ENCODE measurements around the gene DNAJB11. TPM values are rescaled to one million over a fixed set of nuclear protein-coding genes. Genes with fewer than 3 reads are reported as not detected.
A peak's percentile ranks its signal among the peaks of the same experiment; 100 is the strongest.

DNAJB11 gene
- total RNA-seq, 1 donor from 2014 or later, result 71.2 TPM

GRCh38 chr3:186538779-186539178, 31.7 kb upstream of the DNAJB11 start:
- Mint-ChIP-seq H3K4me3 (ENCODE audit: unreplicated experiment) (no peak overlapping the region), H3K9me3 (ENCODE audit: unreplicated experiment) (no peaks in the 10 kb centered on the region), H3K27me3 (ENCODE audit: unreplicated experiment) (no peaks in the 10 kb centered on the region), H3K27ac (ENCODE audit: unreplicated experiment) (no peak overlapping the region), H3K36me3 (ENCODE audit: low read depth, unreplicated experiment) (no peaks in the 10 kb centered on the region), H3K4me1 (ENCODE audit: unreplicated experiment) (peaks cover 9% of the 10 kb centered on the region)
- DNase-seq (ENCODE audit: low spot score), result no peak
- TF ChIP-seq CTCF (IDR thresholded peaks at IDR 0.05; ENCODE audit: unreplicated experiment), result no peak

GRCh38 chr3:186540221-186540834, 30.2 kb upstream of the DNAJB11 start:
- no peaks in the 10 kb centered on the region for H3K9me3 Mint-ChIP-seq (ENCODE audit: unreplicated experiment)
- no peaks in the 10 kb centered on the region for H3K27me3 Mint-ChIP-seq (ENCODE audit: unreplicated experiment)
- peaks cover 9% of the 10 kb centered on the region for H3K4me1 Mint-ChIP-seq (ENCODE audit: unreplicated experiment)
- DNase-seq (ENCODE audit: low spot score), result peak; percentile 75
- H3K4me3 Mint-ChIP-seq (ENCODE audit: unreplicated experiment), result no peak overlapping the region
- no peak overlapping the region for H3K27ac Mint-ChIP-seq (ENCODE audit: unreplicated experiment)
- no peaks in the 10 kb centered on the region for H3K36me3 Mint-ChIP-seq (ENCODE audit: low read depth, unreplicated experiment)
- peak; percentile 89 for TF ChIP-seq CTCF (IDR thresholded peaks at IDR 0.05; ENCODE audit: unreplicated experiment)

GRCh38 chr3:186540835-186541226, 29.7 kb upstream of the DNAJB11 start:
- Mint-ChIP-seq H3K36me3 (ENCODE audit: low read depth, unreplicated experiment) (no peaks in the 10 kb centered on the region), H3K27me3 (ENCODE audit: unreplicated experiment) (no peaks in the 10 kb centered on the region), H3K9me3 (ENCODE audit: unreplicated experiment) (no peaks in the 10 kb centered on the region), H3K4me1 (ENCODE audit: unreplicated experiment) (peaks cover 9% of the 10 kb centered on the region), H3K4me3 (ENCODE audit: unreplicated experiment) (no peak overlapping the region), H3K27ac (ENCODE audit: unreplicated experiment) (no peak overlapping the region)
- DNase-seq (ENCODE audit: low spot score), result no peak
- peak; percentile 26 for TF ChIP-seq CTCF (IDR thresholded peaks at IDR 0.05; ENCODE audit: unreplicated experiment)

GRCh38 chr3:186544281-186544680, 26.2 kb upstream of the DNAJB11 start, which contains the start of gene CRYGS:
Gene CRYGS (minus strand): TSS chr3:186544380. CDS start chr3:186544326, 54 bp downstream.
- Mint-ChIP-seq H3K36me3 (ENCODE audit: low read depth, unreplicated experiment) (no peaks in the 10 kb centered on the region), H3K4me3 (ENCODE audit: unreplicated experiment) (no peak within 1 kb of the TSS), H3K9me3 (ENCODE audit: unreplicated experiment) (no peaks in the 10 kb centered on the region), H3K27ac (ENCODE audit: unreplicated experiment) (no peak within 1 kb of the TSS), H3K27me3 (ENCODE audit: unreplicated experiment) (no peaks in the 10 kb centered on the region), H3K4me1 (ENCODE audit: unreplicated experiment) (peaks cover 9% of the 10 kb centered on the region)
- DNase-seq (ENCODE audit: low spot score), result no peak
- TF ChIP-seq CTCF (IDR thresholded peaks at IDR 0.05; ENCODE audit: unreplicated experiment), result no peak

GRCh38 chr3:186549497-186549896, 21.0 kb upstream of the DNAJB11 start:
- H3K4me1 Mint-ChIP-seq (ENCODE audit: unreplicated experiment), result no peaks in the 10 kb centered on the region
- H3K27me3 Mint-ChIP-seq (ENCODE audit: unreplicated experiment), result peaks cover 2% of the 10 kb centered on the region
- DNase-seq (ENCODE audit: low spot score), result no peak
- no peaks in the 10 kb centered on the region for H3K9me3 Mint-ChIP-seq (ENCODE audit: unreplicated experiment)
- H3K36me3 Mint-ChIP-seq (ENCODE audit: low read depth, unreplicated experiment), result peaks cover 5% of the 10 kb centered on the region
- no peak for TF ChIP-seq CTCF (IDR thresholded peaks at IDR 0.05; ENCODE audit: unreplicated experiment)
- H3K27ac Mint-ChIP-seq (ENCODE audit: unreplicated experiment), result no peak overlapping the region
- H3K4me3 Mint-ChIP-seq (ENCODE audit: unreplicated experiment), result no peak overlapping the region

All from endothelial cell (in vitro differentiated cells).